HG03432 (cell line): ENCODE measurements around the gene ADAD2.
"Not testable (repeated sequence)": the region's sequence is repeated elsewhere in the genome, so short reads cannot be mapped to it uniquely, and the experiment has no call there.

ENCODE experiments used
- ATAC-seq: cut with Tn5 transposase; IDR thresholded peaks from one replicate; pipeline ENCODE4 v1.9.1; 2021; ENCODE audit warnings: mild to moderate bottlenecking, moderate library complexity; ENCODE audit not compliant: unreplicated experiment

Gene ADAD2

GRCh38 chr16:84195201-84196093 is 4.5 kb downstream of the ADAD2 start:
- no peak for ATAC-seq

- ATAC-seq: no peak
Measured at GRCh38 chr16:84196101-84196500, 5.1 kb downstream of the ADAD2 start.

GRCh38 chr16:84196727-84197394 is 5.9 kb downstream of the ADAD2 start:
- no peak for ATAC-seq

GRCh38 chr16:84197466-84198128 is 6.6 kb downstream of the ADAD2 start:
- ATAC-seq: no peak

- no peak for ATAC-seq
Measured at GRCh38 chr16:84198401-84198800, 7.4 kb downstream of the ADAD2 start.

- ATAC-seq: no peak
Measured at GRCh38 chr16:84199097-84199496, 8.1 kb downstream of the ADAD2 start.

GRCh38 chr16:84199861-84200260 is 8.9 kb downstream of the ADAD2 start:
- no peak for ATAC-seq

- not testable (repeated sequence) for ATAC-seq
Measured at GRCh38 chr16:84204551-84204950, 13.6 kb downstream of the ADAD2 start.

- ATAC-seq: not testable (repeated sequence)
Measured at GRCh38 chr16:84205123-84205522, 14.2 kb downstream of the ADAD2 start.

GRCh38 chr16:84205976-84206691 is 15.2 kb downstream of the ADAD2 start:
- no peak for ATAC-seq

GRCh38 chr16:84207251-84207650 is 16.3 kb downstream of the ADAD2 start:
- no peak for ATAC-seq

- ATAC-seq: no peak
Measured at GRCh38 chr16:84207879-84208278, 16.9 kb downstream of the ADAD2 start.

- no peak for ATAC-seq
Measured at GRCh38 chr16:84209989-84210388, 19.0 kb downstream of the ADAD2 start.

- no peak for ATAC-seq
Measured at GRCh38 chr16:84212154-84212553, 21.2 kb downstream of the ADAD2 start.

GRCh38 chr16:84212631-84213030 is 21.7 kb downstream of the ADAD2 start:
- no peak for ATAC-seq

- no peak for ATAC-seq
Measured at GRCh38 chr16:84214451-84215066, 23.6 kb downstream of the ADAD2 start.

GRCh38 chr16:84215531-84215930 is 24.6 kb downstream of the ADAD2 start:
- ATAC-seq: no peak

- ATAC-seq: not testable (repeated sequence)
Measured at GRCh38 chr16:84216144-84216543, 25.2 kb downstream of the ADAD2 start.

- no peak for ATAC-seq
Measured at GRCh38 chr16:84218176-84218823, 27.3 kb downstream of the ADAD2 start.

GRCh38 chr16:84218956-84219355 is 28.0 kb downstream of the ADAD2 start:
- ATAC-seq: no peak
